Prostate gland (tissue), 2 donors: ENCODE measurements around the gene DROSHA. TPM values are rescaled to one million over a fixed set of nuclear protein-coding genes. Genes with fewer than 3 reads are reported as not detected.

ENCODE experiments used
- DNase-seq: peaks from one replicate; pipeline ENCODE4 v3.0.0-alpha.2; 2019; ENCODE audit warnings: low spot score
- H3K27ac ChIP-seq, 2 donors: fragments of 200-600 bp; sonication (generic); 2 replicates each; pipeline ENCODE4 v1.5.1; 2017 to 2019
- H3K27me3 ChIP-seq: fragments of 200-600 bp; sonication (generic); replicated peaks from 2 replicates; pipeline ENCODE4 v1.5.1; 2019; ENCODE audit not compliant: insufficient read depth
- H3K36me3 ChIP-seq, 2 donors: fragments of 200-600 bp; sonication (generic); 1 replicate in 1 of 2; 2 replicates in 1 of 2; pipeline versions ENCODE4 v1.5.1 to v1.8.1; 2017 to 2019
- H3K4me1 ChIP-seq: fragments of 200-600 bp; sonication (generic); replicated peaks from 2 replicates; pipeline ENCODE4 v1.5.1; 2019
- H3K4me3 ChIP-seq, 2 donors: fragments of 200-600 bp; sonication (generic); 2 replicates each; pipeline ENCODE4 v1.5.1; 2017 to 2019
- H3K9me3 ChIP-seq: fragments of 200-600 bp; sonication (generic); 2 replicates; pipeline ENCODE4 v1.5.1; 2017
- CTCF ChIP-seq, 4 experiments: fragments of 200-600 bp in 2 of 4; fragments of 450-650 bp in 2 of 4; sonication (generic) in 2 of 4; IDR thresholded peaks; 1 replicate in 3 of 4; 2 replicates in 1 of 4; pipeline ENCODE4 v1.5.1; 2016 to 2019; ENCODE audit warnings: antibody characterized with exemption in 4 of 4, mild to moderate bottlenecking in 2 of 4, moderate library complexity in 2 of 4
- POLR2A ChIP-seq: fragments of 450-650 bp; IDR thresholded peaks from one replicate; pipeline ENCODE4 v1.6.1; 2016; ENCODE audit warnings: antibody characterized with exemption, mild to moderate bottlenecking
- POLR2AphosphoS5 ChIP-seq: sonication (generic); formaldehyde crosslinking; IDR thresholded peaks from one replicate; pipeline ENCODE4 v1.6.1; 2017; ENCODE audit warnings: antibody characterized with exemption
- WGBS: methylation state at CpG from one replicate; pipeline ENCODE4 v1.1.5; 2018; 5-methylcytosine and 5-hydroxymethylcytosine counted together
- intact Hi-C: fragments of 100-400 bp; cut with DNase I; formaldehyde crosslinking; loops from one replicate; pipeline ENCODE4 v1.14.2; 2022
- total RNA-seq, 2 donors: library from RNA; depleted of rRNA; stranded (reverse); fragments of >200 nt; gene quantifications; one replicate each; pipeline ENCODE4 v1.1.0, GENCODE V29; 2016

DROSHA gene
- total RNA-seq, 2 donors from 2014 or later = 27.6 to 45.7 TPM

DNA sequence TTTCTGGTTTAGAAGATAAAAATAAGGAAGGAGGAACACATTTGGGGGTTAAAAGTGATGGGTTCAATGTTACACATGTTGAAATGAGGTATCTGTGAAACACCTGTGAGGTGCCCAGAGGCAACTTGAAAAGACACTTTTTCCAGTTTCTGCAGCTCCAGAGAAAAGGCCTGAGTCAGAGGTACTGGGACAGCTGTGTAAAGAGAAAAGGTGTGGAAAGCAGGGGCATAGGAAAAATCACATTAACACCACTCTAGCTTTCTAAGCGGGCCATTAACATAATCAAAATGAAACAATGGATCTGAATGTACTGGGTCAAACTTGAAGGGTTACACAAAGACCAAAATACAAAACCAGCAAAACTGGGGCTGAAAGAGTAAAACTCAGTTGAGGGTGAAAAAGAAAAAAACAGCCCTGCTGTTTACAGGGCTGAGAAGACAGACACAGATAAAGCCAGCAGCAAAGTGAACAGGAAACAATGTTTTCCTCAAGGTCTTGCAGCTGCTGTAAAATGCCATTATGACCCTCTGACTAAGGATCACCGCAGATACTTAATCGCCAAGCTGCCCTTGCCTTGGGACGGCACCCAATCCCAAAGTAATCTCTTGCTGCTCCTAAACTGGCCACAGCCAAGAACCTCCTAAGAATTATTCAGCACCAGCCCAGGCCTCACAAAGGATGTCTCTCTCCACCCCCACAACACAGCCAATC lies 104.7 kb downstream of the DROSHA start:
- H3K4me3 ChIP-seq = no peak overlapping the region
- no peaks in the 10 kb centered on the region for H3K36me3 ChIP-seq
- no peaks in the 10 kb centered on the region for H3K9me3 ChIP-seq
- no peaks in the 10 kb centered on the region for H3K4me1 ChIP-seq
- no peaks in the 10 kb centered on the region for H3K27me3 ChIP-seq
- DNase-seq = no peak
- 79% methylated on average over 4 of the region's 4 CpGs for WGBS
- TF ChIP-seq POLR2AphosphoS5 (no peak), POLR2A (no peak), CTCF (IDR thresholded peaks at IDR 0.05) (no peak)
- intact Hi-C loops = no loop called here
- H3K27ac ChIP-seq = no peak overlapping the region

DNA sequence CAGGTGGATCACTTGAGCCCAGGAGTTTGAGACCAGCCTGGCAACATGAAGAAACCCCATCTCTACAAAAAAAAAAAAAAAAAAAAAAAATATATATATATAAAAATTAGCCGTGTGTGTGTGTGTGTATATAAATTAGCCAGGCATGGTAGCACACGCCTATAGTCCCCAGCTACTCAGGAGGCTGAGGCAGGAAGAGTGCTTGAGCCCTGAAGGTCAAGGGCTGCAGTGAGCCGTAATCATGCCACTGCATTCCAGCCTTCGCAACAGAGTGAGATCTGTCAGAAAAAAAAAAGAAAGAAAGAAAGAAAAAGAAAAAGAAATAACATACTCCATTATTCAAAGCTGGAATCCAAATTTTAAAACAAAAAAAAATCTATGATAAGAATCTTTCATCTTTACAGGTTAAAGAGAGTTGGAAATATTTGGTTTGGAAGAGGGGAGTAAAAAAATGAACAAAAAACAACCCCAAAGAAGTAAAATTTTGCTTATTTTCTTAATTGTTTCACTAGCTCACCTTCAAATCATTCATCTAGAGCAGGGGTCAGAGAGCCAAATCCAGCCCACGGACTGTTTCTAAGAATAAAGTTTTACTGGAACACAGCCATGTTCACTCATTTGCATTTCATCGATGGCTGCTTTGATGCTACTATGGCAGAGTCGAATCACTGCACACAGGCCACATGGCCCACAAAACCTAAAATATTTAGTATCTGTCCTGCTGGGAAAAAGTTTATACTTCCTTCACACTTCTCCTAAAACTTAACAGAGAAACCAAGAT lies 109.9 kb downstream of the DROSHA start:
- intact Hi-C loops = no loop called here
- H3K36me3 ChIP-seq = peaks cover 0 to 4% of the 10 kb centered on the region in 2 donors
- H3K4me1 ChIP-seq = no peaks in the 10 kb centered on the region
- no peak for DNase-seq
- H3K27ac ChIP-seq = no peak overlapping the region
- TF ChIP-seq CTCF (IDR thresholded peaks at IDR 0.05) (no peak), POLR2A (no peak), POLR2AphosphoS5 (no peak)
- H3K27me3 ChIP-seq = no peaks in the 10 kb centered on the region
- WGBS = 83% methylated on average over 7 of the region's 7 CpGs
- no peaks in the 10 kb centered on the region for H3K9me3 ChIP-seq
- no peak overlapping the region for H3K4me3 ChIP-seq

GRCh38 chr5:31417512-31417911 lies 114.4 kb downstream of the DROSHA start:
- DNase-seq = no peak
- no peak overlapping the region for H3K27ac ChIP-seq
- TF ChIP-seq CTCF (IDR thresholded peaks at IDR 0.05) (no peak), POLR2AphosphoS5 (no peak), POLR2A (no peak)
- WGBS = 93% methylated on average over 5 of the region's 5 CpGs
- no peak overlapping the region for H3K4me3 ChIP-seq
- intact Hi-C loops = no loop called here
- H3K36me3 ChIP-seq = peaks cover 0 to 4% of the 10 kb centered on the region in 2 donors
- H3K4me1 ChIP-seq = no peaks in the 10 kb centered on the region
- no peaks in the 10 kb centered on the region for H3K27me3 ChIP-seq
- no peaks in the 10 kb centered on the region for H3K9me3 ChIP-seq

- Histone ChIP-seq H3K9me3 (no peaks in the 10 kb centered on the region), H3K27ac (no peak overlapping the region), H3K27me3 (no peaks in the 10 kb centered on the region), H3K36me3 (peaks cover 0 to 4% of the 10 kb centered on the region in 2 donors), H3K4me1 (no peaks in the 10 kb centered on the region), H3K4me3 (no peak overlapping the region)
- no peak for DNase-seq
- intact Hi-C loops = no loop called here
- TF ChIP-seq CTCF (IDR thresholded peaks at IDR 0.05) = no peak
- TF ChIP-seq POLR2A = no peak
- no peak for TF ChIP-seq POLR2AphosphoS5
- 91% methylated on average over 3 of the region's 3 CpGs for WGBS
Measured at GRCh38 chr5:31416547-31416946, 115.3 kb downstream of the DROSHA start.
